NCI-H446 (cell line): ENCODE results near the gene ZSCAN26.

ENCODE experiments used
- DNase-seq, 2 experiments: peaks; one replicate each; lab custom pipeline; 2025; lab: John Stamatoyannopoulos, UW

Gene ZSCAN26

GRCh38 chr6:28322661-28323060 is 55.7 kb downstream of the ZSCAN26 start:
- no peak for DNase-seq

GRCh38 chr6:28323813-28324424 is 57.0 kb downstream of the ZSCAN26 start:
- DNase-seq: no peak

GRCh38 chr6:28326371-28326948 is 59.5 kb downstream of the ZSCAN26 start:
- DNase-seq: no peak
